C1 segment of cervical spinal cord (tissue), 14 donors: Measurements from ENCODE around the gene GYPC.
A peak's percentile ranks its signal among the peaks of the same experiment; 100 is the strongest.
"Not testable (repeated sequence)": the region's sequence is repeated elsewhere in the genome, so short reads cannot be mapped to it uniquely, and the experiment has no call there.

Experiments
- DNase-seq, 14 donors: peaks; one replicate each; lab custom pipeline; 2025; lab: John Stamatoyannopoulos, UW

Gene GYPC

GRCh38 chr2:126698376-126698775, 42.4 kb downstream of the GYPC start:
- no peak for DNase-seq

- no peak for DNase-seq
These were observed 43.1 kb downstream of the GYPC start for GRCh38 chr2:126699018-126699417.

GRCh38 chr2:126699716-126700581, 44.0 kb downstream of the GYPC start:
- DNase-seq: no peak

GRCh38 chr2:126700677-126701076, 44.7 kb downstream of the GYPC start:
- no peak for DNase-seq

GRCh38 chr2:126703311-126703710, 47.4 kb downstream of the GYPC start:
- no peak for DNase-seq

GRCh38 chr2:126704434-126705160, 48.6 kb downstream of the GYPC start:
- no peak for DNase-seq

GRCh38 chr2:126707191-126707590, 51.2 kb downstream of the GYPC start:
- DNase-seq: no peak

GRCh38 chr2:126707941-126708340, 52.0 kb downstream of the GYPC start:
- DNase-seq: no peak

- no peak for DNase-seq
These were observed 58.4 kb downstream of the GYPC start for GRCh38 chr2:126714191-126714965.

- DNase-seq: no peak
These were observed 59.2 kb downstream of the GYPC start for GRCh38 chr2:126715111-126715510.

GRCh38 chr2:126715576-126716406, 59.8 kb downstream of the GYPC start:
- DNase-seq: no peak

GRCh38 chr2:126717277-126717676, 61.3 kb downstream of the GYPC start:
- not testable (repeated sequence) for DNase-seq

GRCh38 chr2:126717928-126718327, 62.0 kb downstream of the GYPC start:
- no peak for DNase-seq

GRCh38 chr2:126719191-126719832, 63.4 kb downstream of the GYPC start:
- DNase-seq: peak in 1 of 14 donors; percentile 18

- no peak for DNase-seq
These were observed 63.9 kb downstream of the GYPC start for GRCh38 chr2:126719833-126720351.

- no peak for DNase-seq
These were observed 64.7 kb downstream of the GYPC start for GRCh38 chr2:126720638-126721037.

GRCh38 chr2:126722081-126722480, 66.1 kb downstream of the GYPC start:
- no peak for DNase-seq

- no peak for DNase-seq
These were observed 66.6 kb downstream of the GYPC start for GRCh38 chr2:126722546-126722945.

GRCh38 chr2:126723281-126723815, 67.4 kb downstream of the GYPC start:
- DNase-seq: no peak

GRCh38 chr2:126725580-126725979, 69.6 kb downstream of the GYPC start:
- DNase-seq: no peak
